EH (cell line): ENCODE results near the gene TBC1D3H.
"Not testable (repeated sequence)": the region's sequence is repeated elsewhere in the genome, so short reads cannot be mapped to it uniquely, and the experiment has no call there.

ENCODE experiments used
- DNase-seq: peaks from one replicate; pipeline ENCODE4 v3.0.0-alpha.2; 2015; ENCODE audit warnings: low read depth

The TBC1D3H gene

DNA sequence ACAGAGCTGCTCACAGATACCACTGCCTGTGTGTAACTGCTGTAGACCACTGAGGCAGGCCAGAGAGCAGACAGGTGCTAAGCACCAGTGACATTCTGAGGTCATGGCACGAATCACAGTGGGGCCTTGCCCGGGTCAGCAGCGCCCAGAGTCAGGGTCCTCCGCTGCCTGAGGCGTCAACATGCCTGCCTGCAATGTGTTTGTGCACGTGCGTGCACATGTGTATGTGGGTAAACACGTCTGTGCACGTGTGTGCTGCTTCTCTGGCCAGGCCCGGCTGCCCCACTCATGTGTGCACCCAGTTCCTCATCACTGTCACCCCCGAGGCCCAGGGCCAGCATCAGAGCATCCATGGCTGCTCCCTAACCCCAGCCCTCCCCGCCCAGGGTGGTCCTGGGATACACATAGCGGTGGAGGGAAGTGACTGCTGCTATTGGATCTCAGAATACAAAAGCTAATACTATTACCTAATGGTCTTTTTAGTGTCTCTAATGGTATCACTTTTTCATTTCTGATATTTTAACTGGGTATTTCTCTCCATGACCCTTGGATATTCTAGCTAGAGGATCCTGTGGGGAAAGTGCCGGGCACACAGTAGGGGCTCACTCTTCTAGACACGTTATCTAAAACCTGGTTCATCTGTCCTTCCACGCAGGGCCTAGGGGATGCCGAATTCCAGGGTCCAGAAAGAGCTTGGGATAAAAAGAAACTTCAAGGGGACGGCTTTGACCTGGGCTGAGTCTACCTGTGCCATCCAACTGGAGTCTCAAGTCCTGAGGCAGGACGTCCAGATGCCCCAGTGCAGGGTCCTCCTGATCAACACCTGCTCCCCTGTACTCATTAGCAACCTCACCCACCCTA, at the start of gene TBC1D3H:
TSS of gene TBC1D3H (minus strand) at position 51 of the 861 bp plus-strand sequence. CDS start 1,540 bp downstream, outside the sequence.
- not testable (repeated sequence) for DNase-seq

DNA sequence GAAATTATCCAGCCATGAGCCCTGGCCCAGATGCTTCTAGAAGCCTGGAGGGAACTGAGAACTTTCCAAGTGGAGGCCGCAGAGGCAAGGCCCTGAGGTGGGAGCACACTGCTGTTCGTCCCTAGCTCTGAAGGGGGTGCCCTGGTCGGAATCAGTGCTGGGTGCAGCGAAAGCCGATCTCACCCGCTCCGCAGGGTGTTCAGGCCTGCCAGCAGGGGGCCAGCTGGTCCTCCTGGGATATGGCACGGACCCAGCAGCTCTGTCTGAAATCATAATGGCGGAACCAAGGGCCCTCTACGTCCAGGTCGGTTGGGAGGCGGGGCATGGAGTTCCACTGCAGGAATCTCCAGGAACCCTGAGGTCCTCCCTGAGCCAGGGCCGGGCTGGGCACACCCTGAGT, 40.7 kb upstream of the TBC1D3H start:
- not testable (repeated sequence) for DNase-seq

DNA sequence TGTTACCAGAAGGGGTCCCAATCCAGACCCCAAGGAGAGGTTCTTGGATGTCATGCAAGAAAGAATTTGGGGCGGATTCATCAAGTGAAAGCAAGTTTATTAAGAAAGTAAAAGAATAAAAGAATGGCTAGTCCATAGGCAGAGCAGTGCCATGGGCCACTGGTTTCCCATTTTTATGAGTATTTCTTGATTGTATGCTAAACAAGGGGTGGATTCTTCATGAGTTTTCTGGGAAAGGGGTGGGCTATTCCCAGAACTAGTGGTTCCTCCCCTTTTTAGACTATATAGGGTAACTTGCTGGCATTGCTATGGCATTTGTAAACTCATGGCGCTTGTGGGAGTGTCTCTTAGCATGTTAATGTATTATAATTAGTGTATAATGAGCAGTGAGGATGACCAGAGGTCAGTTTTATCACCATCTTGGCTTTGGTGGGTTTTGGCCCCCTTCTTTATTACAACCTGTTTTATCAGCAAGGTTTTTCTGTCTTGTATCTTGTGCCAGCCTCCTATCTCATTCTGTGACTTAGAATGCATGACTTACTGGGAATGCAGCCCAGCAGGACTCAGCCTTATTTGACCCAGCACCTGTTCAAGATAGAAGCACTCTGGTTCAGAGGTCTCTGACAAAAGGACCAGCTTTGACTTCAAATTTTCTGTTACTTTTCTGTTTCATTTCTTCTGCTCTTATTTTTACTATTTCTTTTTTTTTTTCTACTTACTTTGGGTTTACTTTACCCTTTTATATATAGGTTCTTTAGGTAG, 27.1 kb upstream of the TBC1D3H start:
- not testable (repeated sequence) for DNase-seq

DNA sequence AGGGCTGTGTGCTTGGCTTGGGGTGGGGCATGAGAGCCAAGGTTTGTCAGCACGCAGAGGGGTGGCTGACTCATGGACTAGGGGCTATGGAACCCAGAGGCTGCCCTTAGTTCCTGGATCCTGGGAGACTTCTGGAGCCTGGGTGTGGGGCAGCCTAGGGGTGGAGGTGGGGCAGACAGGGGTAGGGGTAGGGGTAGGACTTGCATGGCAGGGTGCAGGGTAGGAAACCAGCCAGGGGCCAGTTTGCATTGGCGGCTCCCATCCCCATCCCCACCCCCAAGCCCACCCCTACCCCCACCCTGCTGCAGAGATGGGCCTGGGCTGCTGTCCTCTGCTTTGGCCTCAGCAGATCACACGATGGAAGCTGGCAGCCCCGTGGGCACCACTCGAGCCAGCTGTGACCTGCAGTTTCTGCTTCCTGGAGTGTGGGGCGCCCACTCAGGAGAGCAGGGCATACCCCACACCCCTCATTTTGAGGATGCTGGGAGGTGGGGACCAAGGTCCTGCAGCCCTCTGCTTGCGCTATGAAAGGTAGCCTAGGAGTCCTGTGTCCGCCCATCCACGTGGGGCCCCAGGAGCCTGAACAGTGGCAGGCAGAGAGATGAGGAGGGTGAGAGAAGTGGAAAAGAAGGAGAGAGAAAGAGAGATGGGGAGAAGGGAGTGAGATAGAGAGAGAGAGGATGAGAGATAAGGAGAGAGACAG, 2.9 kb upstream of the TBC1D3H start:
- DNase-seq = not testable (repeated sequence)

DNA sequence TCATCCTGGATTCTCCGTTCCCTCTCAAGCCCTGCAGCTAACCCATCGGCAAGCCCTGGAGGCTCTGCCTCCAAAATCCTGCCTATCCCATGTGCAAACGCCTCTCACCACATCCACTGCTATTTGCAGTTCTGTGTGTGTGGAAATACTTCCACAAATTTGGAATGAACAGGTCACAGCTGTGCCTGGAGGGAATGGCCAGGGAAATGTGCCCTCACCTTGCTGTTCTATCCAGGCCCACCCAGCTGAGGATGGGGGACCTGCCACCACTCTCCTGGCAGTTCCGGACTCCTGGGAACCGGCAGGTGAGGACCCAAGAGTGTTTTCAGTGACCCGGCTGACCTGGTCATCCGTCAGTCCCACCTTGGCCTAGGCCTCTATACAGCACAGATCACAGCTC, 12.3 kb downstream of the TBC1D3H start:
- not testable (repeated sequence) for DNase-seq

DNA sequence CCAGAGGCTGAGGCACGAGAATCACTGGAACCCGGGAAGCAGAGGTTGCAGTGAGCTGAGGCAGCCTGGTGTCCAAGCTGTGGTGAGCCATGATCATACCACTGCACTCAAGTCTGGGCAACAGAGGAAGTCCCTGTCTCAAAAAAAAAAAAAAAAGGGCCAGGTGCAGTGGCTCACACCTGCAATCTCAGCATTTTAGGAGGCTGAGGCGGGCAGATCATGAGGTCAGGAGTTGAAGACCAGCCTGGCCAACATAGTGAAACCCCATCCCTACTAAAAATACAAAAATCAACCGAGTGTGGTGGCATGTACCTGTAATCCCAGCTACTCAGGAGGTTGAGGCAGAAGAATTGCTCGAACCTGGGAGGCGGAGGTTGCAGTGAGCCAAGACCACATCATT, 25.7 kb downstream of the TBC1D3H start:
- DNase-seq = not testable (repeated sequence)
